Astrocyte of the spinal cord (primary cell): Measurements from ENCODE around the gene MGAT5.

Experiments
- DNase-seq: peaks from one replicate; pipeline ENCODE4 v3.0.0; 2011; ENCODE audit warnings: low read depth, low spot score
- H3K4me3 ChIP-seq: 2 replicates; pipeline ENCODE4 v1.5.1; 2011; ENCODE audit warnings: low read depth, mild to moderate bottlenecking, low read length, moderate library complexity
- in situ Hi-C: cut with HindIII; loops from 2 replicates; pipeline ENCODE4 v1.10.0; 2017; ENCODE audit warnings: low sequenced_read_pairs
- TF ChIP-seq, protein P1 (sequence below): IDR thresholded peaks from 2 replicates; pipeline ENCODE4 v1.5.1; 2012; ENCODE audit warnings: low read depth, mild to moderate bottlenecking, low read length, inconsistent platforms

Gene MGAT5

DNA sequence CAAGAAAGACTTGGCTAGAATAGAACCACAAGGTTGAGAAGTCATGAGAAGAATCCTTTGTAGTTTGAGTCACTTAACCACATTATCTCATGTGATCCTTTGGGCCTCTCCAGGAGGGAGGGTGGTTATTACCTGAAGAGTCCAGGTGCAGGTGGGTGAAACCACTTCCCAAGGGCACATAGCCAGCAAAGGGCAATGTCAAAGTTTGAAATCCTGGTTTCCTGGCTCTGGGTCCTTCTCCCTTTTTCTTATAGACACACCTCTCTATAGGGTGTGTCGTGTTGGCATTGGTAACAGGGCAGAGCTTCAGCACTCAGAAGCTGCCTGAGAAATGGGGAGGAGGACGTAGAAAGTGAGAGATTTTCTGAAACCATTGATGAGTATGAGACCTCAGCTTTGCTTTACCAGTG lies 137.9 kb downstream of the MGAT5 start:
- in situ Hi-C loops = no loop called here
- TF ChIP-seq, protein P1, sequence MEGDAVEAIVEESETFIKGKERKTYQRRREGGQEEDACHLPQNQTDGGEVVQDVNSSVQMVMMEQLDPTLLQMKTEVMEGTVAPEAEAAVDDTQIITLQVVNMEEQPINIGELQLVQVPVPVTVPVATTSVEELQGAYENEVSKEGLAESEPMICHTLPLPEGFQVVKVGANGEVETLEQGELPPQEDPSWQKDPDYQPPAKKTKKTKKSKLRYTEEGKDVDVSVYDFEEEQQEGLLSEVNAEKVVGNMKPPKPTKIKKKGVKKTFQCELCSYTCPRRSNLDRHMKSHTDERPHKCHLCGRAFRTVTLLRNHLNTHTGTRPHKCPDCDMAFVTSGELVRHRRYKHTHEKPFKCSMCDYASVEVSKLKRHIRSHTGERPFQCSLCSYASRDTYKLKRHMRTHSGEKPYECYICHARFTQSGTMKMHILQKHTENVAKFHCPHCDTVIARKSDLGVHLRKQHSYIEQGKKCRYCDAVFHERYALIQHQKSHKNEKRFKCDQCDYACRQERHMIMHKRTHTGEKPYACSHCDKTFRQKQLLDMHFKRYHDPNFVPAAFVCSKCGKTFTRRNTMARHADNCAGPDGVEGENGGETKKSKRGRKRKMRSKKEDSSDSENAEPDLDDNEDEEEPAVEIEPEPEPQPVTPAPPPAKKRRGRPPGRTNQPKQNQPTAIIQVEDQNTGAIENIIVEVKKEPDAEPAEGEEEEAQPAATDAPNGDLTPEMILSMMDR = no peak
- DNase-seq = no peak
- no peak overlapping the region for H3K4me3 ChIP-seq

DNA sequence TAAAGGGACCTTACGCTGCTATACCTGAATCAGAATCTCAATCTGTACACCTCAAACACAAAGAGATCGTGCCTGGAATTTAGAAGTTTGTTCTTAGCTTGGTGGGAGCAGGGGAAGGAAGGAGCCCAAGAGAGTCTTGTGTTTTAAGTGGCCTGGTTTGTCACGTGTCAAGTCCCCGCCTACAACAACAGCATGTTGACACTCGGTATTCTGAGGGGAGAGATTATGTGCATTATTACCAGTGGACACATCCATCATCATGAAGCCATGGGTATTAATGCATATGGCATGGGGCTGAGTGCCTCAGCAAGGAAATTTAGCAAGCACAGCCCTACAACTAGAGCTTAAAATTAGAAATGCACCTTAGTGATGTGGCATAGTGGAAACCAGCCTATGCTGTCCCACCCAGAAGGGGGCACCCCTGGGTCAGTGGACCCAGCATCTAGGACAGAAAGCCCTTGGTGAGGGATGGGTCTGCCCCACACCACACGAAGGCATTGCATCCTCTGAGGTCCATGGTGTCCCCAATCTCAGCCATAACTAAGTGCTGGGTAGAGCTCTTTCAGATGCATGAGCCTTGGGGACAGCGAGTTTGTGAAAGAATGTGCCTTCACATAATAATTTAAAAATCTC lies 138.7 kb downstream of the MGAT5 start:
- H3K4me3 ChIP-seq = no peak overlapping the region
- in situ Hi-C loops = no loop called here
- no peak for DNase-seq

DNA sequence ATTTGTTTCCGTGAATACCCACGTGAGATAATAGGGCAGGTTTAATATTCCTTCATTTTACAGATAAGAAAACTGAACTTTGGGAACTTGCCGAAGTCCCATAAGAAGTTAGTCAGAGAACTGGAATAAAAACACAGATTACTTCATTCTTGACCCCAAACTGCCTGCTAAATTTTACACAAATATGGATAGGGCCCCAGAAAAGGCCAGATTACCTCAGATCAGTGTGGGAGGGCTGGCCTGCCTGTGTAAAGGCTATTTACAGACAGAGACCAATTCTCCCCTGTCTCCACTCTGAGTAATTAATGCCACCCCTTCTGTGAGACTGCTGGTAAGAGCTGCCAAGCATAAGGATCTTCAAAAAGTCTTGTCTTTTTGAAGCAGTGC lies 139.2 kb downstream of the MGAT5 start:
- TF ChIP-seq, protein P1 = no peak
- DNase-seq = no peak
- in situ Hi-C loops = no loop called here
- no peak overlapping the region for H3K4me3 ChIP-seq

More for the DNA sequence above, 138.7 kb downstream of the MGAT5 start:
- TF ChIP-seq, protein P1 = no peak

DNA sequence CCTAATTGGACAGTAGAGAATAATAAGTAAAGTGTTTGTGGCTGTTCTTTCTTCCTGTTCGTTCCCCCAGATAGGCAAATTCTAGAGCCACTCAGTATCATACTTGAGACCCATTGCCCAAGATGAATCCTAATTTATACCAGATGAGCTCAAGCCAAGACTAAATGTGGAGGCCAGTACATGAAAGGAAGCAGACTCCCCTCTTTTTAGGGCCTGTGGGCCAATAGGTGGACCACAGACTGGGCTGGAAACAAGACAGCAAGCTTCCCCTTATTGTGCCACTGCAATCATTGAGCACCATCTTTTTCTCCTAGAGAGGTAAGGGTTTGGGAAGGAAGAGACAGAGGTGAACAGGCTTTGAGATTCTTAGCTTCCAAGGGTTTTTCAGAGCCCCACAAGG lies 141.9 kb downstream of the MGAT5 start:
- in situ Hi-C loops = no loop called here
- TF ChIP-seq, protein P1 = no peak
- no peak overlapping the region for H3K4me3 ChIP-seq
- DNase-seq = no peak

DNA sequence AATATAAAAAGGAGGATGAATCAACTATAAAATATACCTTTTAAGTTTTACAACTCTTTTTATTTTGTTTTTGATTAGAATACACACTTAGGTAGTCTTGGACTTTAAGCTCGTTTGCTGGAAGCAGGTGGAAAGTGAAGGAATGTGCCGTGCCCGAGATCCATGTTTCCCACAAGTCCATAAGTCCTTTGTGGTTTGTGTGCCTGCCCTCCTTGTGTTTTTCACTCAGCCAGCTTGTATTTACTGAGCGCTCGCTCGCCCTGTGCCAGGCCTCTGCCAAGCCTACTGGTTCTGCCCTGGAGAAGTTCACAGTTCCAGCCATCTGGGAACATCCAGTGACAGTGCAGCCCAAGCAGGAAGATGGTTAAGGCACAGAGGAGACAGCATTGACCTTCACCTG lies 142.6 kb downstream of the MGAT5 start:
- no peak for DNase-seq
- TF ChIP-seq, protein P1 = no peak
- in situ Hi-C loops = no loop called here
- H3K4me3 ChIP-seq = no peak overlapping the region

DNA sequence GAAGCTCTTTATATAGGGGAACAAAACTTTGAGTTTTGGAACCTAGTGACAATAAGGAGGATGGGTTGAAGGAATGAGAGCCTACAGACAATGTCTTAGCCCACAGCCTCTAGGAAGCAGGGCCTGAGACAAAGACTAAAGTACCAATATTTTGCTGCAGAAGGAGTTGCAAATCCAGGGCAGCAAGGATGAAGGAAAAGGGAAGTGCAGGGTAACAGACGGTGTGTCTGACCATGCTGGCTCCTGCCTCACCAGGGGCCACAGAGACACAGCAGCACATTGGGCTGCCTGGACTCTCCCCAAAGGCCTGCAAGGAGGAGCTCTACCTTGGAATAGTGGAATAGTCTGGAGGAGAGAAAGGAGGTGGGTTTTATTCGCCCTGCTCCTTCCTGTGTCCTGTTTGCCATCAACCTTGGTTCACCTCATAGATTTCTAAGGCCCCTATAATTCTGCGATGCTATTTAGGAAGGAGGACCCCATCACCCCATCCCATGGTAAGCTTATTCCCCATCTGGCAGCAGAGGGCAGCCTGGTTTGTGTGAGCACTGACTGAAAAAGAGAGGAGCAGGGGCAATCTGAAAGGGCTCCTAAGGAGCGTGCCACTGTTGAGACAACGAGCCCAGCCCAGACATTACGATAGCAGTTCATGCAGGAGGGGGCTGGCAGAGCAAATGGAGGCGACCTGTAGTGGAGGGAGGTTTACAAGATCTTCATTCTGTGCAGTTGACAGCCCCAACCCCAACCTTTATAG lies 143.4 kb downstream of the MGAT5 start:
- no peak overlapping the region for H3K4me3 ChIP-seq
- in situ Hi-C loops = no loop called here
- TF ChIP-seq, protein P1 = no peak
- DNase-seq = no peak
